Ishikawa (cell line): ENCODE data around the gene RNF2.

ENCODE experiments used
- CEBPB ChIP-seq: IDR thresholded peaks from 2 replicates; pipeline ENCODE4 v1.6.1; 2012
- CREB1 ChIP-seq: IDR thresholded peaks from 2 replicates; pipeline ENCODE4 v1.6.1; 2012; ENCODE audit warnings: low read depth
- EGR1 ChIP-seq: IDR thresholded peaks from 2 replicates; pipeline ENCODE4 v1.6.1; 2012
- EP300 ChIP-seq: IDR thresholded peaks from 2 replicates; pipeline ENCODE4 v1.6.1; 2012; ENCODE audit warnings: borderline replicate concordance
- FOXM1 ChIP-seq: IDR thresholded peaks from 2 replicates; pipeline ENCODE4 v1.6.1; 2012; ENCODE audit warnings: low read depth, borderline replicate concordance
- NFIC ChIP-seq: IDR thresholded peaks from 2 replicates; pipeline ENCODE4 v1.6.1; 2012
- RAD21 ChIP-seq: IDR thresholded peaks from 2 replicates; pipeline ENCODE4 v1.6.1; 2012; ENCODE audit warnings: low read depth
- YY1 ChIP-seq: IDR thresholded peaks from 2 replicates; pipeline ENCODE4 v1.6.1; 2012; ENCODE audit warnings: low read depth
- TF ChIP-seq, protein P1 (sequence below): IDR thresholded peaks from 2 replicates; pipeline ENCODE4 v1.6.1; 2012
- TF ChIP-seq, protein P2 (sequence below): IDR thresholded peaks from 2 replicates; pipeline ENCODE4 v1.6.1; 2012; ENCODE audit warnings: low read depth, mild to moderate bottlenecking

DNA sequence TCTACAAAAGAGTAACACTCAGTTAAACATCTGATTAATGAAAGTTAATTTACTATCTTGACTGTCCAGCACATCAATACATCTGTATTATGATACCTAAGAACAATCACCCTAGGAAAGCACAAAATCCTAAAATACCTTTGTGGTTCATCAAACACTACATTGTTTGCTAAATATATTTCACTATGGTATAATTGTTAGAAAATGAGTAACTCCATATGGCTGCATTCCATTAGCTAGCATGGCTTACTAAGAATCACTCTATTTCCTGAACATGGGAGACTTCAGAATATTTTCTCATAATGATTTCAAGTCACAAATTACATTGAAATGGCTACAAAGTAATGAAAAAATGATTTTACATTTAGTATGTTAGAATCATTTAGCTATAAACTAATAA lies 98.9 kb downstream of the RNF2 start:
- TF ChIP-seq RAD21 (no peak), EGR1 (no peak), NFIC (no peak), YY1 (no peak), CEBPB (no peak), FOXM1 (no peak), CREB1 (no peak), EP300 (no peak)
- TF ChIP-seq, protein P1, sequence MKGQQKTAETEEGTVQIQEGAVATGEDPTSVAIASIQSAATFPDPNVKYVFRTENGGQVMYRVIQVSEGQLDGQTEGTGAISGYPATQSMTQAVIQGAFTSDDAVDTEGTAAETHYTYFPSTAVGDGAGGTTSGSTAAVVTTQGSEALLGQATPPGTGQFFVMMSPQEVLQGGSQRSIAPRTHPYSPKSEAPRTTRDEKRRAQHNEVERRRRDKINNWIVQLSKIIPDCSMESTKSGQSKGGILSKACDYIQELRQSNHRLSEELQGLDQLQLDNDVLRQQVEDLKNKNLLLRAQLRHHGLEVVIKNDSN, result no peak
- TF ChIP-seq, protein P2, sequence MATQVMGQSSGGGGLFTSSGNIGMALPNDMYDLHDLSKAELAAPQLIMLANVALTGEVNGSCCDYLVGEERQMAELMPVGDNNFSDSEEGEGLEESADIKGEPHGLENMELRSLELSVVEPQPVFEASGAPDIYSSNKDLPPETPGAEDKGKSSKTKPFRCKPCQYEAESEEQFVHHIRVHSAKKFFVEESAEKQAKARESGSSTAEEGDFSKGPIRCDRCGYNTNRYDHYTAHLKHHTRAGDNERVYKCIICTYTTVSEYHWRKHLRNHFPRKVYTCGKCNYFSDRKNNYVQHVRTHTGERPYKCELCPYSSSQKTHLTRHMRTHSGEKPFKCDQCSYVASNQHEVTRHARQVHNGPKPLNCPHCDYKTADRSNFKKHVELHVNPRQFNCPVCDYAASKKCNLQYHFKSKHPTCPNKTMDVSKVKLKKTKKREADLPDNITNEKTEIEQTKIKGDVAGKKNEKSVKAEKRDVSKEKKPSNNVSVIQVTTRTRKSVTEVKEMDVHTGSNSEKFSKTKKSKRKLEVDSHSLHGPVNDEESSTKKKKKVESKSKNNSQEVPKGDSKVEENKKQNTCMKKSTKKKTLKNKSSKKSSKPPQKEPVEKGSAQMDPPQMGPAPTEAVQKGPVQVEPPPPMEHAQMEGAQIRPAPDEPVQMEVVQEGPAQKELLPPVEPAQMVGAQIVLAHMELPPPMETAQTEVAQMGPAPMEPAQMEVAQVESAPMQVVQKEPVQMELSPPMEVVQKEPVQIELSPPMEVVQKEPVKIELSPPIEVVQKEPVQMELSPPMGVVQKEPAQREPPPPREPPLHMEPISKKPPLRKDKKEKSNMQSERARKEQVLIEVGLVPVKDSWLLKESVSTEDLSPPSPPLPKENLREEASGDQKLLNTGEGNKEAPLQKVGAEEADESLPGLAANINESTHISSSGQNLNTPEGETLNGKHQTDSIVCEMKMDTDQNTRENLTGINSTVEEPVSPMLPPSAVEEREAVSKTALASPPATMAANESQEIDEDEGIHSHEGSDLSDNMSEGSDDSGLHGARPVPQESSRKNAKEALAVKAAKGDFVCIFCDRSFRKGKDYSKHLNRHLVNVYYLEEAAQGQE, result no peak
